ENCODE measurements around the gene C19orf67. TPM values are rescaled to one million over a fixed set of nuclear protein-coding genes. Genes with fewer than 3 reads are reported as not detected.

The C19orf67 gene
- total and polyA plus RNA-seq, 2 of the 13 experiments (the other 11 are each of a cell fraction or from before 2014, with no cell fraction given) = 0.11 to 0.32 TPM

DNA sequence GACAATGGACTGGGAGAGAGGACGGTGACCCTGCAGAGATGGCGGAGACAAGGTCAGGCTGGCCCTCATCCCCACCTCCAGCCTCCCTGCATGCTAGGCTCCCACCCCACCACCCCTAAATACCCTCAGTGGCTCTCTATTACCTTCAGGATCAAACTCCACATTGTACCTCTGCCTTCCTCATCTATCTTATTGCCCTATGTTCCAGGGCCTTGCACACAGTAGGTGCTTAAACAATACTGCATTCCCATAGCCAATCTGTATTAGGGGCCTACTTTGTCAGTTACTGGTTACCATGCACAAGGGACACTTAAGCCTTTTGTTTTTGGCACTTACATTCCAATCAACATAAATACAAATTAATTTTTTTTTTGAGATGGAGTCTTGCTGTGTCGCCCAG, 30.2 kb downstream of the C19orf67 start:
- Histone ChIP-seq H4K20me1 (ENCODE audit: insufficient read depth, low read length) (no peaks in the 10 kb centered on the region), H3K9ac (ENCODE audit: insufficient read depth, low read depth, low read length) (no peak overlapping the region), H3K4me1 (ENCODE audit: insufficient read depth, low read length) (peaks cover 18% of the 10 kb centered on the region), H3K4me2 (ENCODE audit: low read depth, low read length) (no peak overlapping the region), H3K79me2 (ENCODE audit: insufficient read depth, low read length) (no peaks in the 10 kb centered on the region), H3K36me3 (replicated peaks in 1 of 2; ENCODE audit: control insufficient read depth in 1 of 2, insufficient read depth in 2 of 2, low read length in 2 of 2) (no peaks in the 10 kb centered on the region), H2AFZ (ENCODE audit: low read length) (no peak overlapping the region), H3K27me3 (ENCODE audit: control insufficient read depth in 1 of 2, insufficient read depth in 2 of 2, low read length in 2 of 2) (no peaks in the 10 kb centered on the region), H3K9me3 (ENCODE audit: low read length) (no peaks in the 10 kb centered on the region), H3K4me3 (replicated peaks in 1 of 3; ENCODE audit: insufficient read depth in 1 of 3, low read depth in 2 of 3, low read length in 3 of 3) (no peak overlapping the region), H3K27ac (ENCODE audit: extremely low read length, insufficient read depth, low read length) (no peak overlapping the region)
- FAIRE-seq (no peak), DNase-seq (ENCODE audit: low spot score) (no peak), ATAC-seq (no peak)
- 70% methylated on average over 3 of the region's 3 CpGs for WGBS (ENCODE audit: low lambda C conversion rate)
- in situ Hi-C loops (cut with HindIII; ENCODE audit: extremely low pct_ligation_motif_present, low pct_unique_long_range_greater_than_20kb) (loop anchor here (25.0 kb wide), 1 partner anchor 293 kb away; the partner anchor contains the start of genes C19orf53 and MRI1), intact Hi-C loops (cut with micrococcal nuclease; ENCODE audit: unreplicated experiment) (no loop called here)
- ChIA-PET CTCF (ENCODE audit: low intra/inter-chr PET ratio, low total read pairs) (interaction anchor here (0.6 kb wide), 1 partner anchor 141 kb away, joined by 3 read pairs; no protein-coding TSS in a partner anchor), POLR2A (interaction anchor here (1.4 kb wide), 1 partner anchor 16 kb away, joined by 3 read pairs; no protein-coding TSS in a partner anchor)
- TF ChIP-seq ZKSCAN1 (IDR thresholded peaks at IDR 0.05; ENCODE audit: low read length) (peak; percentile 59; the same call in 1 of the 2 replicates), HCFC1 (IDR thresholded peaks at IDR 0.05; ENCODE audit: low read depth, low read length) (no peak)
- BruUV-seq (replicated peaks) = no TSS peak

DNA sequence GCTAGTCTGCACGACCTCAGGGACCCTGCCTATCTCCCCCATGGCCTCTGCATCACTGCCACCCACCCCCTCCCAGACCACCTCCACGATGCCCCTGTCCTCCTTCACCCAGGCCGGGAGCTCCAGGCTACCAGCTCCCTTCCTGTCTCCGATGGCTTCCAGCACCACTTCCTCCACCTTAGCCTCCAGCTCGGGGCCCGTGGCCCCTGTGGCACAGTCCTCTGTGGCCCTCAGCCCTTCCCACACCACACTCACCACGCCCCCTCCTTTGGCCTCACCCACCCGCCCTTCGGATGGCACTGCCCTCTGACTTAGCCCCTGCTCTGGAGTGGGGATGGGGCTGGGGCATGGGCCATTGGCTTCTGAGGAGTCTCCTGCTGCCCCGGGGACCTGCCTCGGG, 30.9 kb downstream of the C19orf67 start:
- intact Hi-C loops (cut with micrococcal nuclease; ENCODE audit: unreplicated experiment) (no loop called here), in situ Hi-C loops (cut with HindIII; ENCODE audit: extremely low pct_ligation_motif_present, low pct_unique_long_range_greater_than_20kb) (loop anchor here (25.0 kb wide), 1 partner anchor 292 kb away; the partner anchor contains the start of genes C19orf53 and MRI1)

More for the DNA sequence above, 30.9 kb downstream of the C19orf67 start:
- WGBS (ENCODE audit: low lambda C conversion rate) = 38% methylated on average over 11 of the region's 11 CpGs
- Histone ChIP-seq H3K9me3 (ENCODE audit: low read length) (no peaks in the 10 kb centered on the region), H3K79me2 (ENCODE audit: insufficient read depth, low read length) (no peaks in the 10 kb centered on the region), H3K36me3 (replicated peaks in 1 of 2; ENCODE audit: control insufficient read depth in 1 of 2, insufficient read depth in 2 of 2, low read length in 2 of 2) (no peaks in the 10 kb centered on the region), H3K4me3 (replicated peaks in 1 of 3; ENCODE audit: insufficient read depth in 1 of 3, low read depth in 2 of 3, low read length in 3 of 3) (no peak overlapping the region), H3K4me2 (ENCODE audit: low read depth, low read length) (no peak overlapping the region), H2AFZ (ENCODE audit: low read length) (no peak overlapping the region), H4K20me1 (ENCODE audit: insufficient read depth, low read length) (no peaks in the 10 kb centered on the region), H3K4me1 (ENCODE audit: insufficient read depth, low read length) (peaks cover 11% of the 10 kb centered on the region), H3K27me3 (ENCODE audit: control insufficient read depth in 1 of 2, insufficient read depth in 2 of 2, low read length in 2 of 2) (no peaks in the 10 kb centered on the region), H3K27ac (ENCODE audit: extremely low read length, insufficient read depth, low read length) (no peak overlapping the region), H3K9ac (ENCODE audit: insufficient read depth, low read depth, low read length) (no peak overlapping the region)
- CTCF ChIA-PET (ENCODE audit: low intra/inter-chr PET ratio, low total read pairs) = no interaction called here
- POLR2A ChIA-PET = interaction anchor here (0.7 to 1.3 kb wide), 2 partner anchors 17 to 891 kb away, joined by 4 to 5 read pairs; partner anchors contain the start of gene MISP3
- BruUV-seq (replicated peaks) = no TSS peak
- no peak for TF ChIP-seq TP53 (CRISPR knock-in tag; conservative IDR thresholded peaks at IDR 0.05)
- no peak for TF ChIP-seq ZNF772 (CRISPR knock-in tag; IDR thresholded peaks at IDR 0.05)
- TF ChIP-seq ZNF558 (CRISPR knock-in tag; IDR thresholded peaks at IDR 0.05; ENCODE audit: borderline replicate concordance) = no peak
- TF ChIP-seq HDAC6 (IDR thresholded peaks at IDR 0.05; ENCODE audit: low read depth, low read length) = no peak
- TF ChIP-seq, protein P1, sequence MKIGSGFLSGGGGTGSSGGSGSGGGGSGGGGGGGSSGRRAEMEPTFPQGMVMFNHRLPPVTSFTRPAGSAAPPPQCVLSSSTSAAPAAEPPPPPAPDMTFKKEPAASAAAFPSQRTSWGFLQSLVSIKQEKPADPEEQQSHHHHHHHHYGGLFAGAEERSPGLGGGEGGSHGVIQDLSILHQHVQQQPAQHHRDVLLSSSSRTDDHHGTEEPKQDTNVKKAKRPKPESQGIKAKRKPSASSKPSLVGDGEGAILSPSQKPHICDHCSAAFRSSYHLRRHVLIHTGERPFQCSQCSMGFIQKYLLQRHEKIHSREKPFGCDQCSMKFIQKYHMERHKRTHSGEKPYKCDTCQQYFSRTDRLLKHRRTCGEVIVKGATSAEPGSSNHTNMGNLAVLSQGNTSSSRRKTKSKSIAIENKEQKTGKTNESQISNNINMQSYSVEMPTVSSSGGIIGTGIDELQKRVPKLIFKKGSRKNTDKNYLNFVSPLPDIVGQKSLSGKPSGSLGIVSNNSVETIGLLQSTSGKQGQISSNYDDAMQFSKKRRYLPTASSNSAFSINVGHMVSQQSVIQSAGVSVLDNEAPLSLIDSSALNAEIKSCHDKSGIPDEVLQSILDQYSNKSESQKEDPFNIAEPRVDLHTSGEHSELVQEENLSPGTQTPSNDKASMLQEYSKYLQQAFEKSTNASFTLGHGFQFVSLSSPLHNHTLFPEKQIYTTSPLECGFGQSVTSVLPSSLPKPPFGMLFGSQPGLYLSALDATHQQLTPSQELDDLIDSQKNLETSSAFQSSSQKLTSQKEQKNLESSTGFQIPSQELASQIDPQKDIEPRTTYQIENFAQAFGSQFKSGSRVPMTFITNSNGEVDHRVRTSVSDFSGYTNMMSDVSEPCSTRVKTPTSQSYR (CRISPR knock-in tag; IDR thresholded peaks at IDR 0.05; ENCODE audit: borderline replicate concordance) = no peak
- TF ChIP-seq, protein P2, sequence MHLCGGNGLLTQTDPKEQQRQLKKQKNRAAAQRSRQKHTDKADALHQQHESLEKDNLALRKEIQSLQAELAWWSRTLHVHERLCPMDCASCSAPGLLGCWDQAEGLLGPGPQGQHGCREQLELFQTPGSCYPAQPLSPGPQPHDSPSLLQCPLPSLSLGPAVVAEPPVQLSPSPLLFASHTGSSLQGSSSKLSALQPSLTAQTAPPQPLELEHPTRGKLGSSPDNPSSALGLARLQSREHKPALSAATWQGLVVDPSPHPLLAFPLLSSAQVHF (CRISPR knock-in tag; IDR thresholded peaks at IDR 0.05) = no peak
- TF ChIP-seq, protein P3, sequence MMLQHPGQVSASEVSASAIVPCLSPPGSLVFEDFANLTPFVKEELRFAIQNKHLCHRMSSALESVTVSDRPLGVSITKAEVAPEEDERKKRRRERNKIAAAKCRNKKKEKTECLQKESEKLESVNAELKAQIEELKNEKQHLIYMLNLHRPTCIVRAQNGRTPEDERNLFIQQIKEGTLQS (CRISPR knock-in tag; IDR thresholded peaks at IDR 0.05) = no peak
- TF ChIP-seq TEAD2 (CRISPR knock-in tag; IDR thresholded peaks at IDR 0.05) = no peak
- TF ChIP-seq, protein P4, sequence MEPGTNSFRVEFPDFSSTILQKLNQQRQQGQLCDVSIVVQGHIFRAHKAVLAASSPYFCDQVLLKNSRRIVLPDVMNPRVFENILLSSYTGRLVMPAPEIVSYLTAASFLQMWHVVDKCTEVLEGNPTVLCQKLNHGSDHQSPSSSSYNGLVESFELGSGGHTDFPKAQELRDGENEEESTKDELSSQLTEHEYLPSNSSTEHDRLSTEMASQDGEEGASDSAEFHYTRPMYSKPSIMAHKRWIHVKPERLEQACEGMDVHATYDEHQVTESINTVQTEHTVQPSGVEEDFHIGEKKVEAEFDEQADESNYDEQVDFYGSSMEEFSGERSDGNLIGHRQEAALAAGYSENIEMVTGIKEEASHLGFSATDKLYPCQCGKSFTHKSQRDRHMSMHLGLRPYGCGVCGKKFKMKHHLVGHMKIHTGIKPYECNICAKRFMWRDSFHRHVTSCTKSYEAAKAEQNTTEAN (CRISPR knock-in tag; conservative IDR thresholded peaks at IDR 0.05) = no peak
- no peak for FAIRE-seq
- no peak for DNase-seq (ENCODE audit: low spot score)
- no peak for ATAC-seq
